ENCODE data around the gene TPH2. TPM values are rescaled to one million over a fixed set of nuclear protein-coding genes. Genes with fewer than 3 reads are reported as not detected.

Gene TPH2
- total RNA-seq, 4 donors from 2014 or later = not detected

- H3K36me3 ChIP-seq = no peaks in the 10 kb centered on the region
- H3K4me3 ChIP-seq = no peak overlapping the region
- no peaks in the 10 kb centered on the region for H3K27me3 ChIP-seq
- WGBS, 2 donors = 85% methylated on average over 1 of the region's 1 CpG
- no peaks in the 10 kb centered on the region for H3K9me3 ChIP-seq
- TF ChIP-seq EP300 (IDR thresholded peaks at IDR 0.05) = no peak
- TF ChIP-seq CTCF (IDR thresholded peaks at IDR 0.05) = no peak
- TF ChIP-seq POLR2A (IDR thresholded peaks at IDR 0.05) = no peak
- no peaks in the 10 kb centered on the region for H3K4me1 ChIP-seq
- H3K27ac ChIP-seq = no peak overlapping the region
- no peak for DNase-seq (ENCODE audit: low spot score in 2 of 2)
Observed at GRCh38 chr12:71969330-71969729, 30.7 kb downstream of the TPH2 start.

GRCh38 chr12:71970031-71970430 lies 31.4 kb downstream of the TPH2 start:
- H3K36me3 ChIP-seq = no peaks in the 10 kb centered on the region
- H3K27ac ChIP-seq = no peak overlapping the region
- 89% methylated on average over 5 of the region's 5 CpGs for WGBS, 2 donors
- no peaks in the 10 kb centered on the region for H3K4me1 ChIP-seq
- H3K27me3 ChIP-seq = no peaks in the 10 kb centered on the region
- no peak overlapping the region for H3K4me3 ChIP-seq
- no peaks in the 10 kb centered on the region for H3K9me3 ChIP-seq
- no peak for TF ChIP-seq POLR2A (IDR thresholded peaks at IDR 0.05)
- no peak for TF ChIP-seq CTCF (IDR thresholded peaks at IDR 0.05)
- no peak for TF ChIP-seq EP300 (IDR thresholded peaks at IDR 0.05)
- DNase-seq (ENCODE audit: low spot score in 2 of 2) = no peak

- TF ChIP-seq POLR2A (IDR thresholded peaks at IDR 0.05) = no peak
- no peak for TF ChIP-seq EP300 (IDR thresholded peaks at IDR 0.05)
- TF ChIP-seq CTCF (IDR thresholded peaks at IDR 0.05) = no peak
- Histone ChIP-seq H3K36me3 (no peaks in the 10 kb centered on the region), H3K4me3 (no peak overlapping the region), H3K9me3 (no peaks in the 10 kb centered on the region), H3K27me3 (no peaks in the 10 kb centered on the region), H3K27ac (no peak overlapping the region), H3K4me1 (no peaks in the 10 kb centered on the region)
- DNase-seq (ENCODE audit: low spot score in 2 of 2) = no peak
- 74 to 77% methylated on average over 4 of the region's 4 CpGs for WGBS, 2 donors
Observed at GRCh38 chr12:71972441-71973074, 33.9 kb downstream of the TPH2 start.

- Histone ChIP-seq H3K4me3 (no peak overlapping the region), H3K27me3 (no peaks in the 10 kb centered on the region), H3K9me3 (no peaks in the 10 kb centered on the region), H3K36me3 (no peaks in the 10 kb centered on the region), H3K27ac (no peak overlapping the region), H3K4me1 (no peaks in the 10 kb centered on the region)
- DNase-seq (ENCODE audit: low spot score in 2 of 2) = no peak
- 62 to 65% methylated on average over 4 of the region's 4 CpGs for WGBS, 2 donors
- TF ChIP-seq POLR2A (IDR thresholded peaks at IDR 0.05) = no peak
- TF ChIP-seq CTCF (IDR thresholded peaks at IDR 0.05) = no peak
- TF ChIP-seq EP300 (IDR thresholded peaks at IDR 0.05) = no peak
Observed at GRCh38 chr12:71973687-71974086, 35.0 kb downstream of the TPH2 start.

- 37 to 49% methylated on average over 2 of the region's 2 CpGs for WGBS, 2 donors
Observed at GRCh38 chr12:71980538-71980937, 41.9 kb downstream of the TPH2 start.

GRCh38 chr12:71981149-71981548 lies 42.5 kb downstream of the TPH2 start:
- DNase-seq (ENCODE audit: low spot score in 2 of 2) = no peak
- H3K4me1 ChIP-seq = no peaks in the 10 kb centered on the region
- no peaks in the 10 kb centered on the region for H3K9me3 ChIP-seq
- no peaks in the 10 kb centered on the region for H3K27me3 ChIP-seq
- 90 to 95% methylated on average over 1 of the region's 1 CpG for WGBS, 2 donors
- no peak overlapping the region for H3K4me3 ChIP-seq
- H3K36me3 ChIP-seq = no peaks in the 10 kb centered on the region
- TF ChIP-seq EP300 (IDR thresholded peaks at IDR 0.05) (no peak), CTCF (IDR thresholded peaks at IDR 0.05) (no peak), POLR2A (IDR thresholded peaks at IDR 0.05) (no peak)
- no peak overlapping the region for H3K27ac ChIP-seq

More at GRCh38 chr12:71980538-71980937, 41.9 kb downstream of the TPH2 start:
- Histone ChIP-seq H3K9me3 (no peaks in the 10 kb centered on the region), H3K4me1 (no peaks in the 10 kb centered on the region), H3K4me3 (no peak overlapping the region), H3K36me3 (no peaks in the 10 kb centered on the region), H3K27ac (no peak overlapping the region), H3K27me3 (no peaks in the 10 kb centered on the region)
- DNase-seq (ENCODE audit: low spot score in 2 of 2) = no peak
- no peak for TF ChIP-seq EP300 (IDR thresholded peaks at IDR 0.05)
